IPS-11a (cell line): ENCODE results near the gene TRABD2B.

Experiments
- H3K4me3 ChIP-seq: one replicate; pipeline ENCODE4 v1.5.1; 2013; ENCODE audit warnings: low read depth, low read length, control low read depth

TRABD2B gene

GRCh38 chr1:47997289-47998200 lies at the start of gene TRABD2B:
Gene TRABD2B, minus strand, starts transcription at chr1:47997385.
- H3K4me3 ChIP-seq = peak within 1 kb of the TSS; percentile 63

- no peak overlapping the region for H3K4me3 ChIP-seq
These were observed 47.1 kb upstream of the TRABD2B start for GRCh38 chr1:48044311-48044710.

GRCh38 chr1:48043622-48044021 lies 46.4 kb upstream of the TRABD2B start:
- no peak overlapping the region for H3K4me3 ChIP-seq

DNA sequence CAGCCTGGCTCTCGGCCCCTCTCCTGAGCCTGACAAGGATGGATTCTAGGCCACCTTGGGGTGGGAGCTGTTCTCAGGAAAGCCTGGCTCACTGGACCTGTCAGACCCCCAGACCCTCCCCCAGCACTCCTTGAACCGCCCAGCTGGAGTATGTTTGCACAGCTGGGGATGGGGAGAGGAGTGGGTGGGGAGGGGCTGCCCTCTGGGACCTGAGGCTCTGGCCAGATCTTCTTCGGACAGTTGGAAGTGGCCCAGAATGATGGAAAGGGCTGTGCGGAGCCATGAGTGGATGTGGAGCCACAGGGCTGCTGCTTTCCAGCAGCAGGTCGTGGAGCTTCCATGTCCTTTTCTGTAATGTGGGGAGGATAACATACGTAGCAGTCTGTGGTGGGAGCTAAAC lies 43.0 kb upstream of the TRABD2B start:
- H3K4me3 ChIP-seq = no peak overlapping the region

- no peak overlapping the region for H3K4me3 ChIP-seq
These were observed 42.2 kb upstream of the TRABD2B start for GRCh38 chr1:48039088-48040054.

GRCh38 chr1:48038270-48038767 lies 41.1 kb upstream of the TRABD2B start:
- H3K4me3 ChIP-seq = no peak overlapping the region

DNA sequence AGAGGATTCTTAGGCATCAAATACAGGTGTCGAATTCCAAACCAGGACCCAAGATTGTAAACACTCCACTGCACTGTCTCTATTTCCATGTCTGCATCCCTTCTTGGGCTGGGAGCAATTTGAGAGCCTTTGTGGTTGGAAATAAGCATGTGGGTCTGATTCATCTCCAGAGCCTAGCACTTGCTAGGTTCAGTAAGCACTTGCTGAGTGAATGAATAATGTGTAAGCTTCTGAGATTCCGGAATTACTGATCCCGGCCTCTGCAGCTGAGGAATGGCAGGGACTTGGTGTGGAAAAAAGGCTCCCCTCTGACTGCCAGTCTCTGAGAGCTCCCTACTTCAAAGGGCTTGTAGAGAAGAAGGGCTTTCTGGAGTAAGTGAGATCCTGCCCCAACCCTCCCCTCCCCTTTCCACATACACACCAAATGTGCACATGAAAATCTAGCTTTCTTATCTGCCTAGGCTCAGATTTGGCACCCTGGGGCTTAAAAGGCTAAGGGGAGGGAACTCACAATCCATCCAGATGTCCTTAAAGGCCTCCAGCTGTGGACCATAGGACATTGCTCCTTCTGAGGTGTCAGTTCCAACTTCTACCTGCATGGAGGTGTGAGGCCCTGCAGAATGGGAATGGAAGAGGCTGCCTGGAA lies 39.6 kb upstream of the TRABD2B start:
- H3K4me3 ChIP-seq = no peak overlapping the region

DNA sequence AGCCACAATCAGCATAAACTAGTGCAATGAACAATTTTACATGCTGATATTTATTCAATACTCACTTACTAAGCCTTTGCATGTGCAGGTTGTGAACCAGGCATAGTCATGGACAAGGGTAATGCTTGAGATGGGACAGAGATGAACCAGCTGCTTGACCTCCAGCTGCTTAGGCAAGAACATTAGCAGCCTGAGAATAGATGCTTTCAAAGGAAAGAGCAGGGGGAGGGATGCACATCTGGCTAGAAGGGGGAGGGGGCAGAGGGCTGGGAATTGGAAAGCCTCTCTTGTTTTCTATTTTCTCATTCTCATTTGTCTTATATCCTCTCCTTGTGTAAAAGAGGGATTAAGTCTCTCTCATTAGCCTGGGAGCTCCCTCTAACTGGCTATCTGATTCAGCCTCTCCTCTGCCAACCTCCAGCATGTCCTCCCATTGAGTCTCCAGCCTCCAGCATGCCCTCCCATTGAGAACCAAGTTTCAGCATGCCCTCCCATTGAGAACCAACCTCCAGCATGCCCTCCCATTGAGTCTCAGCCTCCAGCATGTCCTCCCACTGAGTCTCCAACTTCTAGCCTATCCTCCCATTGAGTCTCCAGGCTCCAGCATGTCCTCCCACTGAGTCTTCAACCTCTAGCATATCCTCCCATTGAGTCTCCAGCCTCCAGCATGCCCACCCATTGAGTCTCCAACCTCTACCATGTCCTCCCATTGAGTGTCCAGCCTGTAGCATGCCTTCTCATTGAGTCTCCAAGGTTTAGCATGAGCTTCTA lies 38.4 kb upstream of the TRABD2B start:
- H3K4me3 ChIP-seq = no peak overlapping the region

DNA sequence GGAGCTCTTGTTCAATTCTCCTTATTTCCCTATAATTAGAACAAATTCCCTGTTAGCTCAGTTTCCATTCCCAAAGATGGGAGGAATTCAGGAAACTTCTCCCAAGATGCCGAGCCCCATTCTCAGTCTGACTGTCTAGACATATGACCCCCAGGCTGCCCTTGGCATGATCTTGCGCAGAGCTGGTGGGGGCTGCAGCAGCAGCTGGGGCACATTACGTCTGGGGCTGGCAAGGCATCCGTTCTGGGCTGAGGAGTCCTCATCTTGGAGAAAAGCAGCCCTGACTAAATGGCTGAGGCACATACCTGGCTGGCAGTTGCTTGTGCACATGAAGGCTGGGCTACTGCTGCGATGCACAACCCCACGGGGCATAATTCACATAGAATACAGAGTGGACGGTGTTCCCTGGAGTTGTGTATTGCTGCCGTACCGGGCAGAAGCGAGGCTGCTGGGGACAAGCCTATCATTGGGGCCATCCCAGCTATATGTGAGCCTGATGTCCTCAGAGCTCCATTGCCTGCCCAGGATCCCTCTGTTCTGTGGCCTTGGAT lies 36.4 kb upstream of the TRABD2B start:
- no peak overlapping the region for H3K4me3 ChIP-seq

DNA sequence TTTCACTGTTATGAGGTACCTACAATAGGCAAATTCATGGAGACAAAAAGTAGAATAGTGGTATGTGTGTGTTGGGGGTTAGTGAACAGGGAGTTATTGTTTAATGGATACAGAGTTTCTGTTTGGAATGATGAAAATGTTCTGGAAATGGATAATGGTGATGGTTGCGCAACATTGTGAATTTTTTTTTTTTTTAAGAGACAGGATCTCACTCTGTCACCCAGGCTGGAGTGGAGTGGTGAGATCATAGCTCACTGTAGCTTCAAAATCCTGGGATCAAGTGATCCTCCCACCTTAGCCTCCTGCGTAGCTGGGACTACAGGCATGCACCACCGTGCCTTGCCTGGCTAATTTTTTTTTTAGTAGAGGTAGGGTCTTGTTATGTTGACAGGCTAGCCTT lies 34.5 kb upstream of the TRABD2B start:
- H3K4me3 ChIP-seq = no peak overlapping the region

DNA sequence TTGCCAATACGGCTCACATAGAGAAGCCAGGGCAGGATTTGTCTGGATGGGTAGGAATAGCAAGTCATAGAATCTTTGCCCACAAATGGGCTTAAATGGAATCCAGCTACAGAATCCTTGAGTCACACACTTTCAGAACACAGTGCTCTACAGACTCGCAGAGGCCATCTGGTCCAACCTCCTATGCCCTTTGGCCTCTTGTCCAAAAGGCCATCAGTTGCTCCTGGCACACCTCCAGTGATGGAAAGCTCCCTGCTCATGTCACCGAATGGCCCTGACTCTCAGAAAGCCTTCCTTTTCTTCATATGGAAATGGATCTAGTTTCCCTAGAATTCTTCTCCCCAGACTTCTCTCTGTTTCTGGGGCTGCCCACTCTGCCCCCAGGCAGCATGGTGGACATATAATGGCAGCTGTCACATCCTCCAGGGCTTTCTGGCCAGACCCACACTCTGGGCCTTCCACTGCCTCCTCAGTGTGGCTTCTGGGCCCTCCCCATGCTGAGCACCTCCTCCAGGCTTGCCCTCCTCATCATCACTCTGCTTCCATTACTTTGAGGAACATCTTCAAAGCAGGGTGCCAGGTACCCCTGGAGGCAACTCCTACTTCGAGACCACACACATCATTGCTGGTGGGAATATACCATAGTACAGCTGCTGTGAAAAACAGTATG lies 33.6 kb upstream of the TRABD2B start:
- H3K4me3 ChIP-seq = no peak overlapping the region

GRCh38 chr1:48030211-48030610 lies 33.0 kb upstream of the TRABD2B start:
- no peak overlapping the region for H3K4me3 ChIP-seq

- no peak overlapping the region for H3K4me3 ChIP-seq
These were observed 31.3 kb upstream of the TRABD2B start for GRCh38 chr1:48028218-48029069.

DNA sequence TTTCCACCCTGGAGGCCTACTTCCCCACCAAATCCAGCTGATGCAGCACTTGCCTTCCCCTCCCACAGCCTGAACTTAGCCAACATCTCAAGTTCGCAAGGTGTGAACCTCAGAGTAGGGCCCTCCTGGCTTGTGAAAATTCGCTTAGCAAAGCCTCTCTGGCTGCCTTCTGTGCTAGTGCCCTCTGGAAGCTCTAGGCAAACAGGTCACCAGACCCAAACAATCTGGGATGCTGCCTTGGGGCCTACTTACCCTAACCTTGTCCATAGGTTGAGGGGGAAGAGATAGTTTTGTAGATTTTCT lies 30.3 kb upstream of the TRABD2B start:
- H3K4me3 ChIP-seq = no peak overlapping the region

DNA sequence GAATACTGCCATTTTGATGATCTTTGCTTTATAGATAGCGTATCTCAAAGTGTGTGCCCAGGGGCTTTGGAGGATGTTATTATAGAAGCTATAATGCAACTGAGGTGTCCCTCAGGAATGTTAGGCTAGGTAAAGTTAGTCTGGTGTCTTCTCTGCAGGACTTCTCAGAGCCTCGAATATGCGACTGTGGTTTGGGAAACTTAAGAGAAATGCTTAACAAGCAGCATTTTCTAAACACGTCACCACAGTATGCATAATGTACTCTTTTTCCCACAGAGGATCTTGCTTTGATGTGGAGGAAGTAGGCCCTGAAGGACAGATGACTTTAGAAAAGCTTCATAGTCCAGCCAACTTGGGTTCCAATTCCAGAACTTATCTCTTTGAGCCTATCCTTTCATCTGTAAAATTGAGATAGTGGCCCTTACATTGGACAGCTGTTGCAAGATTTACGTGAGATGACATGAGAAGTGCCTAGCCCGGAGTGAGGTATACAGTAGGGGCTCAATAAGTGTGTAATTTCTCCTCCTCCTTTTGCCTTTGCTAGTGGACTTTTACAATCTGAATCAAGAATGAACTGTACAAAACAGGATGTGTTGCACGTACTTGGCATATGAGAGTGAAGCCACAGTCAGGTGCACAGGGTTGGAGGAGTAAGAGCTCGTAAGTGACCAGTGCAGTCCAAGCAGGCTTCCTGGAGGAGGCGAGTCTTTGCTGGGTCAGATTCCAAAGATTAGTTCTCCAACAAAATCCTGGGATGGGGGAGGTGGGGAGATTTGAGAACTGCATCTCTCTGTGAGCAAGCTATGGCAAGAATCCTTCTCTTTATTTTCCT lies 29.7 kb upstream of the TRABD2B start:
- no peak overlapping the region for H3K4me3 ChIP-seq

- no peak overlapping the region for H3K4me3 ChIP-seq
These were observed 29.1 kb upstream of the TRABD2B start for GRCh38 chr1:48026275-48026674.

- no peak overlapping the region for H3K4me3 ChIP-seq
These were observed 27.9 kb upstream of the TRABD2B start for GRCh38 chr1:48025076-48025475.

DNA sequence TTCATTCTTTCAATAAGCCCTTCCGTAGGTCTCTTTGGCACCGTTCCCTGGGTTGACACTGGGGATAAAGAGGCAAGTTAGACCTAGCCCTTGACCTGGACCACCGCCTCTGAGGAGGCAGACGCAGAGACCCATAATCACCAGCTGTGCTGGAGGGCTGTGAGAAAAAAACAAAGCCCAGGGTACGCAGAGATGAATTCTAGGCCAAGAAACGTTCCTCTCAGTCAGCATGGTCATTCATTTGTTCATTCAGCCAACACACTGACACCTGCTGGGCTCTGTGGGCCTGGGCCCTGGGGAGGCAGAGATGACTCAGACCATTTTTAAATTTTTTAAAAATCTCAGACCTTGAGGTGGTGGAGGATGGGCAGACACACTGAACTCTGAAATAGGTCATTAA lies 26.3 kb upstream of the TRABD2B start:
- no peak overlapping the region for H3K4me3 ChIP-seq
